A549 treated with AZD2906 at 1 μM for 4 hours (cell line): ENCODE data around the gene CLEC6A. TPM values are rescaled to one million over a fixed set of nuclear protein-coding genes. Genes with fewer than 3 reads are reported as not detected.

Experiments used
- total RNA-seq: library from RNA; stranded (reverse); fragments of 200-300 nt; extraction: Qiagen RNA extraction; gene quantifications from 5 replicates; pipeline ENCODE4 v1.2.3, GENCODE V29; 2022

The CLEC6A gene
- not detected in 5 replicates for total RNA-seq

DNA sequence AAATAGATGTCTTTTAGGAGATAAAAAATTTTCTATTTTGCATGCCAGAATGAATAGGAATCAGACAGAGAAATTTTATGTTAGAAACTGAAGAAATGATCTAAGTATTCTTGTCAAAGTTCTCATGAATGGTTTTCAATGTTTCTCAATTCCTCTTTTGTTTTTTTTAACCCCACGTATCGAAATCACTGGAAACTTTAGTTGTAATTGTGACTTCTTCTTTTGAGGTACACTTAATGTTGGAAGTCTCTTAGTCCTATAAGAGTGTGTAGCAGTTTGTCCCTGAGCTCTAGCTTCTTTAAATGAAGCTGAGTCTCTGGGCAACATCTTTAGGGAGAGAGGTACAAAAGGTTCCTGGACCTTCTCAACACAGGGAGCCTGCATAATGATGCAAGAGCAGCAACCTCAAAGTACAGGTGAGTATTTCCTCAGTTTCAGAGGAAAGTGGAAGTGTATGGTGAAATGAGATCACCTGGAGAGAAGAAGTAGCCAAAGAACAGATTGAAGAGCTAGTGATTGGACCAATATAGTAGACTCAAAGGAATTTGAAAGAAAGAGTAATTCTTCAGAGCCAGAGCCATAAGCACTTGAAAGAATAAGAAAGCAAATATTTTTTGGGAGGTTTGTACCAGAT is at the start of gene CLEC6A:
CLEC6A (plus strand) TSS at position 236 of the 634 bp plus-strand sequence; CDS start at position 386, 150 bp downstream.

DNA sequence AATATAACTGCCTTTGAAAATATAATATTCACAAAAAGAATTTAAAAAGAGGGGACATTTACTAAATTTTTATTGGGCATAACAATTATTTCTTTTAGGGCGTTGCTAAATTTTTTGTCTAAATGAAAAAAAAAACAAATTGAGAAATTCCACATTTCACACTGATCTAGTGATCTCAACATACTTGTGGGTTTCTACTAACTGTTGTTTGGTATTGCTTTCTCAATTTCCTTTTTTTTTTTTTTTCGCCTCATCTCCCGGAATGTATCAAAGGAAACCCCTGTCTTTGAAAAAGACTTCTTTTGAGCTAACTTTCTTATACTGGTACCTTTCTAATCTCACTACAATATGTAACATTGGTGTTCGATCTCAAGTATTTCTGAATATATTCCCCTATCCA is 57.5 kb downstream of the CLEC6A start, which contains the start of gene CLEC4D:
CLEC4D (plus strand) TSS at position 248 of the 400 bp plus-strand sequence. CDS start 230 bp downstream, outside the sequence.

Other genes with a start within 250 kb of the CLEC6A start
- 0.07 to 0.20 TPM (median 0.15 TPM) in 5 replicates for gene FAM90A1, start 228.3 kb upstream of the CLEC6A start, total RNA-seq
- gene CLEC4D, start 57.5 kb downstream of the CLEC6A start, total RNA-seq, result not detected in 5 replicates
- 0.16 to 0.66 TPM (median 0.22 TPM) in 5 replicates for gene CLEC4E, start 84.9 kb downstream of the CLEC6A start, total RNA-seq
- gene AICDA, start 156.9 kb downstream of the CLEC6A start, total RNA-seq, result 0.11 to 0.26 TPM (median 0.15 TPM) in 5 replicates
- 0.07 to 0.28 TPM (median 0.17 TPM) in 5 replicates for gene MFAP5, start 206.9 kb downstream of the CLEC6A start, total RNA-seq
- gene RIMKLB, start 242.0 kb downstream of the CLEC6A start, total RNA-seq, result 18.0 to 21.2 TPM (median 20.3 TPM) in 5 replicates